GM12801 (cell line): ENCODE results near the gene ASB7.

Source experiments
- TF ChIP-seq, protein P1 (sequence below): IDR thresholded peaks from one replicate; pipeline ENCODE4 v1.5.1; 2011; ENCODE audit warnings: control low read depth; ENCODE audit not compliant: insufficient read length; ENCODE audit errors: extremely low read depth

Gene ASB7

DNA sequence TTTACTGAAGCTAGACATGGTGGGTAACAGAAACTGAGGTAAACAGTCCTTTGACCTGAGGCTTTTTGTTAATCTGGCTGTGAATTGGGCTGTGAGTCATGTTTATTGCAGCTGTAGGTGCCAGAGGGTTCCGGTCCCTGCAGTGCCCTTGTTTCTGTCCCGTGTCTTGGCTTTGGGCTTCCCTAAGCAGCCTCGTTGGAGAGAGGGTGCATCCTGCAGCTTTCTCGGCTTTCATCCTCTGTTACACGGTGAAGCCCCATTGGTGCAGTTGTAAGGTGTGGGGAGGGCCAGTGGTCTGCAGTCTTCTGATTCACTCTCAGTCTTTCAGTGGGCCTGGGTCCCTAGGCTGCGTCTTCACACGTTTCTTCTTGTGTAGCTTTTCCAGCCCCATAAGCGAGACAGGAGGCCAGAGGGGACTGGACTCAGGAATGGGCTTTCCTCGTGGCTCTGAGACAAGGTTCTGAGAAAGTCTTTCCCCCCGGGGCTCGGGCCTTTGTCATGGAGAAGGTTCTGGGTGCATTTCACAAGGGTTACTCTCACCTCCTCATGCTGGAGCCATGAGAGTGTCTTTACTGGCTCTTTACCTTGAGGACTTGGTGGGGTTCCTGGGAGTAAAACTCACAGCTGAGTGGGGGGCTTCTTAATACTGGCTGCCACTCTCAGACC, 33.1 kb downstream of the ASB7 start:
- TF ChIP-seq, protein P1, sequence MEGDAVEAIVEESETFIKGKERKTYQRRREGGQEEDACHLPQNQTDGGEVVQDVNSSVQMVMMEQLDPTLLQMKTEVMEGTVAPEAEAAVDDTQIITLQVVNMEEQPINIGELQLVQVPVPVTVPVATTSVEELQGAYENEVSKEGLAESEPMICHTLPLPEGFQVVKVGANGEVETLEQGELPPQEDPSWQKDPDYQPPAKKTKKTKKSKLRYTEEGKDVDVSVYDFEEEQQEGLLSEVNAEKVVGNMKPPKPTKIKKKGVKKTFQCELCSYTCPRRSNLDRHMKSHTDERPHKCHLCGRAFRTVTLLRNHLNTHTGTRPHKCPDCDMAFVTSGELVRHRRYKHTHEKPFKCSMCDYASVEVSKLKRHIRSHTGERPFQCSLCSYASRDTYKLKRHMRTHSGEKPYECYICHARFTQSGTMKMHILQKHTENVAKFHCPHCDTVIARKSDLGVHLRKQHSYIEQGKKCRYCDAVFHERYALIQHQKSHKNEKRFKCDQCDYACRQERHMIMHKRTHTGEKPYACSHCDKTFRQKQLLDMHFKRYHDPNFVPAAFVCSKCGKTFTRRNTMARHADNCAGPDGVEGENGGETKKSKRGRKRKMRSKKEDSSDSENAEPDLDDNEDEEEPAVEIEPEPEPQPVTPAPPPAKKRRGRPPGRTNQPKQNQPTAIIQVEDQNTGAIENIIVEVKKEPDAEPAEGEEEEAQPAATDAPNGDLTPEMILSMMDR = no peak

GRCh38 chr15:100638177-100638730, 35.9 kb downstream of the ASB7 start:
- TF ChIP-seq, protein P1 = no peak

DNA sequence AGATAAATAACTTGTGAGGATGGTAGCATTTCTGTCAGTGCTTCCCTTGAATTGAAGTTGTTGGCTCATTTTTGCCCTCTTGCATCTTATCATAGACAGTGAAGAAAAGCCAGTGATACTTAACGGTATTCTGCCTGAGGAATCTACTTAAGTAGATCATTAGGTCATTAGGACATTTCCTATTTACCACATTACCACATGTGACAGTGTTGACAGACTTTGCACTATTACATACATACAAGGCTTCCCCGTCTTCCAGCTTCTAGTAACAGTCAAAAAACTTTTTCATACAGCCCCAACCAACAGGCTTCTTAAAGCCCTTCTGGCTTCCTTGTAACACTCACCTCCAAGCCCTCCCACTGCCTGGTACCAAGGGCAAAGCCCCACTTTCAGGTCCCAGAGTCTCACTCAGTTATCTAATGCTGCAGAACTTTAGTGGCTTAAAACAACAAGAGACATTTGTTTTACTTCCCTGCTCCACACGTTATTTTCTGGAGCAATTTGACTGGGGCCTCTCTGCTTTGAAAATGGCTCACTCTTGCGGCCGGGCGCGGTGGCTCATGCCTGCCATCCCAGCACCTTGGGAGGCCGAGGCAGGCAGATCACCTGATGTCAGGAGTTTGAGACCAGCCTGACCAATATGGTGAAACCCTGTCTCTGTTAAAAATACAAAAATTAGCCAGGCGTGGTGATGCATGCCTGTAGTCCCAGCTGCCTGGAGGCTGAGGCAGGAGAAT, 40.0 kb downstream of the ASB7 start:
- TF ChIP-seq, protein P1 = no peak

DNA sequence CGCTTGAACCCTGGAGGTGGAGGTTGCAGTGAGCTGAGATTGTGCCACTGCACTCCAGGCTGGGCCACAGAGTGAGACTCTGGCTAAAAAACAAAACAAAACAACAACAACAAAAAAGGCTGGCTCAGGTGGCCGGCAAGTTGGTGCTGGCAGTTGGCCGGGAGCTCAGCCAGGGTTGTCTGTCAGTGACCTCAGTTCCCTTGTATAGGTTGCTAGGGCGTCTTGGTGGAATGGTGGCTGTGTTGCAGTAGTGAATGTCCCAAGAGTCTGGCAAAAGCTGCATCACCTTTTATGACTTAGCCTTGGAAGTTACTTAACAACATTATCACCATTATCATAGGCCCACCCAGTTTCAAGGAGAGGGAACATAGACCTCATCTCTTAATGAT, 40.6 kb downstream of the ASB7 start:
- TF ChIP-seq, protein P1 = no peak

DNA sequence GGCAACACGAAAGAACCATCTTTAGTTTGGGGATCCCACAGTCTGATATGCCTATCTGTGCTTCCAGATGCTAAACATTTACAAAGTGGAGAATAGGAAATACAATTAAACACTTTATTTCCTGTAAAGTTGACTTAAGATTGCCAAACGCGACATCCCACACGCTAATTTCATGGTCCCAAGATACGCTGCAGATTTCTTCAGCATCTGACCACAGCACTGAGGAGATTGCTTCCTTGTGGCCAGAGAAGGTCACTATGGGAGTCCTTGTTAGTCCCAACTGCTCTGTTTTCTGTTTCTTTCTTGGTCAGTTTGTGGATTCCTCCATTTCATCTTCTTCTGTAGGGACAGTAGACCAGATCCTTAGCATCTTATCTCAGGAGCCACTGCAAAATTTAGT, 43.3 kb downstream of the ASB7 start:
- TF ChIP-seq, protein P1 = no peak

DNA sequence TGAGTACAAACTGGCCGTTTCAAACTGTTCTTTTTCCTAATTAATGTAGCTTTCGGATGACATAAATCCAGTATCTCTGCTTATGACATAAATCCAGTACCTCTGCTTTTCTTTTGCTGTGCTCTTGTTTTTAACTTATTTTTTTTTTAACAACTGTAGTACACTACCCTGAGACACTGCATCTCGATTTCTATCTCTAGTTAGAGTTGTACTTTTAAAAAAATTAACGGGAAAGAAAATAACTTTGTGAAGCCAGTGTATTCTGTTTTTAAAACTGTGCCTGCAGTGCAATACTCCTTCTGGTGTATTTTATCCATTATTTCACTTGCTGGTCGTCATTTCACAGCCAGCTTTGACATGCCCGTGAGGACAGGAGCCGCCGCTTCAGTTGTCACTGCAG, 46.6 kb downstream of the ASB7 start:
- TF ChIP-seq, protein P1 = no peak

GRCh38 chr15:100650685-100651084, 48.3 kb downstream of the ASB7 start:
- TF ChIP-seq, protein P1 = no peak
